Cardiac muscle cell (in vitro differentiated cells and primary cell): Measurements from ENCODE around the gene TRAM2. TPM values are rescaled to one million over a fixed set of nuclear protein-coding genes. Genes with fewer than 3 reads are reported as not detected.

Experiments used
- DNase-seq, 2 donors: peaks; one replicate each; pipeline versions ENCODE4 v3.0.0 to v3.0.0-alpha.2; 2010 to 2017; ENCODE audit warnings: low read depth in 1 of 2, low spot score in 1 of 2
- H3K27ac ChIP-seq: fragments of 200-600 bp; sonication (generic); 2 replicates; pipeline ENCODE4 v1.5.1; 2016
- H3K27me3 ChIP-seq: fragments of 200-600 bp; sonication (generic); 2 replicates; pipeline ENCODE4 v1.6.0; 2016; ENCODE audit warnings: control low read depth
- H3K36me3 ChIP-seq: fragments of 200-600 bp; sonication (generic); 2 replicates; pipeline ENCODE4 v1.5.1; 2016; ENCODE audit warnings: control low read depth
- H3K4me1 ChIP-seq: fragments of 200-600 bp; sonication (generic); 2 replicates; pipeline ENCODE4 v1.8.1; 2017; ENCODE audit warnings: low read depth, mild to moderate bottlenecking, mixed run types
- H3K4me3 ChIP-seq: fragments of 200-600 bp; sonication (generic); 2 replicates; pipeline ENCODE4 v1.5.1; 2016; ENCODE audit warnings: mild to moderate bottlenecking
- H3K9me3 ChIP-seq: fragments of 200-600 bp; sonication (generic); 2 replicates; pipeline ENCODE4 v1.5.1; 2017; ENCODE audit warnings: low read depth, mild to moderate bottlenecking, control low read depth
- polyA plus RNA-seq: library from polyadenylated mRNA; unstranded; fragments of >200 nt; fragmentation: Nextera tagmentation; extraction: Ambion mirVana; gene quantifications from 2 replicates; pipeline ENCODE4 v1.2.1, GENCODE V29; 2016
- total RNA-seq: library from RNA; depleted of rRNA; stranded (reverse); fragments of >200 nt; gene quantifications from 2 replicates; pipeline ENCODE4 v1.2.3, GENCODE V29; 2016
- TF ChIP-seq, protein P1 (sequence below): IDR thresholded peaks from 2 replicates; pipeline ENCODE4 v1.5.1; 2012; ENCODE audit warnings: low read depth, mild to moderate bottlenecking, low read length

TRAM2 gene
- total and polyA plus RNA-seq, 2 experiments from 2014 or later: 6.6 to 7.7 TPM

DNA sequence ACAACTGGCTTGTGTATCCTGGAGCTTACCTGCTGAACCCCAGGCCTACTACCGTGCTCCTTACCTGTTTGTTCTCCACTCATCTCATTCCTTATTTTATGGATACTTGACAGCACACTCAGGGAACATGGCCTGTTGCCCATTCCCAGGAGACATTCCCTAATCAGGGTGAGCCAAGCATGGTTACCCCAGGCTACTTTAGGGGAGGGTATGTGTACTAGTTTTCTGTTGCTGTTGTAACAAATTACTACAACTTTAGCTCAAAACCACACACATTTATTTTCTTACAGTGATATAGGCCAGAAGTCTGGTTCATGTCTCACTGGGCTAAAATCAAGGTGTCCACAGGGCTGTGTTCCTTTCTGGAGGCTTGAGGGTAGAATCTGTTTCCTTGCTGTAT lies 15.0 kb upstream of the TRAM2 start:
- Histone ChIP-seq H3K4me1 (peaks cover 10% of the 10 kb centered on the region), H3K36me3 (no peaks in the 10 kb centered on the region), H3K9me3 (no peaks in the 10 kb centered on the region), H3K27me3 (no peaks in the 10 kb centered on the region), H3K4me3 (no peak overlapping the region), H3K27ac (no peak overlapping the region)
- no peak for DNase-seq
- TF ChIP-seq, protein P1, sequence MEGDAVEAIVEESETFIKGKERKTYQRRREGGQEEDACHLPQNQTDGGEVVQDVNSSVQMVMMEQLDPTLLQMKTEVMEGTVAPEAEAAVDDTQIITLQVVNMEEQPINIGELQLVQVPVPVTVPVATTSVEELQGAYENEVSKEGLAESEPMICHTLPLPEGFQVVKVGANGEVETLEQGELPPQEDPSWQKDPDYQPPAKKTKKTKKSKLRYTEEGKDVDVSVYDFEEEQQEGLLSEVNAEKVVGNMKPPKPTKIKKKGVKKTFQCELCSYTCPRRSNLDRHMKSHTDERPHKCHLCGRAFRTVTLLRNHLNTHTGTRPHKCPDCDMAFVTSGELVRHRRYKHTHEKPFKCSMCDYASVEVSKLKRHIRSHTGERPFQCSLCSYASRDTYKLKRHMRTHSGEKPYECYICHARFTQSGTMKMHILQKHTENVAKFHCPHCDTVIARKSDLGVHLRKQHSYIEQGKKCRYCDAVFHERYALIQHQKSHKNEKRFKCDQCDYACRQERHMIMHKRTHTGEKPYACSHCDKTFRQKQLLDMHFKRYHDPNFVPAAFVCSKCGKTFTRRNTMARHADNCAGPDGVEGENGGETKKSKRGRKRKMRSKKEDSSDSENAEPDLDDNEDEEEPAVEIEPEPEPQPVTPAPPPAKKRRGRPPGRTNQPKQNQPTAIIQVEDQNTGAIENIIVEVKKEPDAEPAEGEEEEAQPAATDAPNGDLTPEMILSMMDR: no peak

DNA sequence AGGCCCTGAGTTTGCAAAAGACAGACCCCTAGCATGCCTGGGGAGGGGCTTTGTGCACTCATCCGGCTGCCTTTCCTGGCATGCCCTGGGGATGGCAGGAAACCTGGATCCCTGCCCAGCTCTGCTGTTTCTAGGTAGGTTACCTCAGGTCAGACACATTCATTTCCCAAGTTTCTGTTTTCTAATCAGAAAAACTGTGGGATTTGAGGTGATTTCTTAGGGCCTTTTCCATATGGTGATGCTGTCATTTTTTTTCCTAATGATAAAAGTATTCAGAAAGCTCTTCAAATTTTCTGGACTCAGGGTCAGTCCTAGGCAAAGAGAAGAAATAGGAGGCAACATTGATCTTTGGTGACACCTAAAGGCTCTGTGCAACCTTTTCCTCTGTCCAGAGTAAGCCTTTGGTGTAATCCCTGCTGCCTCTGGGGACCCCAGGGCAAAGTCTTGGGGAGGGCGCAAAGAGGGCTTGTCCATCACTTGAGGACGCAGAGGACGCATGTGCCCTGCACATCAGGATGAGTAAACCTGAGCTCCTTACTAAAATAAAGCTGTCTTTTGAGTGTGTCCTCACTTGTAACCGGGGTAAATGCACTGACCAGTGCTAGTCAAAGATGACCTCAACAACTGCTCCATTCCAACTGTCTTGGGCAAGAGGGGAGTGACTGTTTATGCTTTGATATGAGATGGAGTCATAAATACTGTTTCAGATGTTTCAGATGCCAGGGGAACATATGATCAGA lies 13.5 kb upstream of the TRAM2 start:
- DNase-seq: peak in 1 of 2 donors; percentile 62
- H3K4me3 ChIP-seq: no peak overlapping the region
- H3K9me3 ChIP-seq: no peaks in the 10 kb centered on the region
- H3K4me1 ChIP-seq: peaks cover 10% of the 10 kb centered on the region
- H3K27me3 ChIP-seq: no peaks in the 10 kb centered on the region
- TF ChIP-seq, protein P1: peak; percentile 3
- H3K36me3 ChIP-seq: no peaks in the 10 kb centered on the region
- H3K27ac ChIP-seq: no peak overlapping the region

DNA sequence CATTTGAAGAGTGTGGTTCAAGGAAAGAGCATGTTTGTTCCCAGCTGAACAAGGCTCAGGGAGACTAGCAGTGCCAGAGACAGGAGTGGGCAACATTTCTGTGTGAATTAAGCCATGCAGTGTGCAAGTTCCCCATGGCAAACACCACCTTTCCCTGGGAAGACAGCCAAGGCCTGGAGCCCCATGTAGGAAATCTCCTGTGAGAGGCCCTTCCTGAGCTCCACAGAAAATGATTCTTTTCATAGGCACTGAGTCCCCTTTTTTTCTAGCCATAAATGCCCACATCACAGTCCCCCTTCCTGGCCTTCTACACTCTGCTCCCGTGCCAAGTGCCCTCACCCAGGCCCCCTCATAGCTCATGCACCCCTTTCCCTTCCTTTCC lies 11.8 kb upstream of the TRAM2 start:
- Histone ChIP-seq H3K27ac (peak overlapping the region; percentile 25), H3K36me3 (no peaks in the 10 kb centered on the region), H3K9me3 (no peaks in the 10 kb centered on the region), H3K27me3 (no peaks in the 10 kb centered on the region), H3K4me1 (peaks cover 2% of the 10 kb centered on the region), H3K4me3 (no peak overlapping the region)
- no peak for DNase-seq
- TF ChIP-seq, protein P1: no peak

DNA sequence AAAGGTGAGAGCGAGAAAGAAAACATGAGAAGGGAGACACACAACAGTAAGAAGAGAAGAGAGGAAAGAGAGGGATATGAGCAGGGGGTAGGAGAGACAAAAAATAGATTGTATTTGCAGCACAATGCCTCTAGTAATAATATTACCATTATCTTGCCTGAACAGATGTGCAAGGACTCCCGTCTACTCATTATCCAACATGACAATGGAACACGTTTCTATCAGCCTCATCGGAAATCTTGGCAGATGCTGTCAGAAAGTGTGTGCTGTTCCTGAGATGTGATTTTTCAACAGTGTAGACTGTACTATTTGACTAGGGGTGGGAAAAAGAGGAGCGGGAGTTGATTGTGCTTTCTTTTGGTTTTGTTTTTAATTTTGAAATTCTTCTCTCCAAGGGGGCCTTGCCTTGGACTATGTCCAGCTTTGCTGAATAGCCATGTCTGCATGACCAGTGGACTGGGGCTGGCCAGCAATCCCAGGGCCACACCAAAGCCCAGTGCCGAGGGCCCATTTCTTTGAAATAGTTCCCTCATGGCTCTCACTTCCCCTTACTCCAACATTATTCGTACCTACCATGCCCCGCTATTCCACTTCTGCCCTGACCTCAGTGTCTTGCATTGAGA lies 11.3 kb upstream of the TRAM2 start:
- Histone ChIP-seq H3K9me3 (no peaks in the 10 kb centered on the region), H3K27ac (no peak overlapping the region), H3K36me3 (no peaks in the 10 kb centered on the region), H3K4me3 (no peak overlapping the region), H3K27me3 (no peaks in the 10 kb centered on the region), H3K4me1 (peaks cover 2% of the 10 kb centered on the region)
- no peak for DNase-seq
- TF ChIP-seq, protein P1: no peak

DNA sequence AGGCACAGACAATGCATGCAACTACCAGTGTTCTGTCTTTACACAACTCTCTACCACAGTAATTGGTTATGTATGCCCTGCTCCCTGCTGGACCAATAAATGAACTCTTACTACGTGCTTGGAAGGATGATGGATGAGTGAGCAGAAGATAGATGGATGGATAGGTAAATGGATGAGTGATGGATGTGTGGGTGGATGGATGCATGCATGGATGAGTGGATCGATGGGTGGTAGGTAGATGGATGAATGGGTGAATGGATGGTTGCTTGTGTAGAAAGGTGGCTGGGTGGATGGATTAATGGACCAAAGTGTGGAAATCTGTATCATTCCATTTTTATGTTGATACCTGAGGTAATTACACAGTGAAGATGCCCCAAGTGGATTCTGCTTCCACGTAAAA lies 10.1 kb upstream of the TRAM2 start:
- Histone ChIP-seq H3K9me3 (no peaks in the 10 kb centered on the region), H3K27ac (no peak overlapping the region), H3K4me1 (peaks cover 2% of the 10 kb centered on the region), H3K27me3 (no peaks in the 10 kb centered on the region), H3K36me3 (no peaks in the 10 kb centered on the region), H3K4me3 (no peak overlapping the region)
- TF ChIP-seq, protein P1: no peak
- no peak for DNase-seq
